Left ventricle myocardium inferior (tissue), 1 donor: Measurements from ENCODE around the gene CEP135. TPM values are rescaled to one million over a fixed set of nuclear protein-coding genes. Genes with fewer than 3 reads are reported as not detected.

Experiments
- DNase-seq: peaks from one replicate; pipeline ENCODE4 v3.0.0-alpha.2; 2020
- H3K27ac ChIP-seq: fragments of 200-600 bp; replicated peaks from 2 replicates; pipeline ENCODE4 v1.8.0; 2021
- H3K27me3 ChIP-seq: fragments of 200-600 bp; 2 replicates; pipeline ENCODE4 v1.8.0; 2021; ENCODE audit warnings: low read depth
- H3K36me3 ChIP-seq: fragments of 200-600 bp; 2 replicates; pipeline ENCODE4 v1.8.0; 2021
- H3K4me1 ChIP-seq: fragments of 200-600 bp; 2 replicates; pipeline ENCODE4 v1.8.0; 2021
- H3K4me3 ChIP-seq: fragments of 200-600 bp; 2 replicates; pipeline ENCODE4 v1.8.0; 2021; ENCODE audit warnings: mild to moderate bottlenecking, moderate library complexity
- H3K9me3 ChIP-seq: fragments of 200-600 bp; replicated peaks from 2 replicates; pipeline ENCODE4 v1.8.0; 2021
- CTCF ChIP-seq: fragments of 200-600 bp; IDR thresholded peaks from 2 replicates; pipeline ENCODE4 v1.8.0; 2021; ENCODE audit warnings: antibody characterized with exemption, mild to moderate bottlenecking, borderline replicate concordance
- intact Hi-C: fragments of 100-400 bp; cut with micrococcal nuclease; formaldehyde crosslinking; loops from one replicate; pipeline ENCODE4 v1.11.0; 2022
- total RNA-seq: library from RNA; stranded (reverse); fragmentation: NEBNext Ultra II Directional; extraction: Animal tissue kit (Norgen Biotek cat#: 25700); gene quantifications from one replicate; pipeline ENCODE4 v1.2.1, GENCODE V29; 2021
- donor health status: DM: no; HTN: yes; CAD: no; lungs with severe emphysema.

Gene CEP135
- total RNA-seq, 1 donor from 2014 or later, result 2.5 TPM

GRCh38 chr4:56082829-56083228, 134.1 kb downstream of the CEP135 start:
- no peak overlapping the region for H3K4me3 ChIP-seq
- intact Hi-C loops, result no loop called here
- H3K27ac ChIP-seq, result no peak overlapping the region
- peaks cover 6% of the 10 kb centered on the region for H3K9me3 ChIP-seq
- no peaks in the 10 kb centered on the region for H3K36me3 ChIP-seq
- H3K27me3 ChIP-seq, result no peaks in the 10 kb centered on the region
- H3K4me1 ChIP-seq, result no peaks in the 10 kb centered on the region
- TF ChIP-seq CTCF, result no peak
- DNase-seq, result no peak

Other genes with a start within 250 kb of the CEP135 start
- not detected for gene EXOC1L, start 129.2 kb upstream of the CEP135 start, total RNA-seq
- gene EXOC1, start 95.3 kb upstream of the CEP135 start, total RNA-seq, result 20.3 TPM